GM19043 (cell line): Measurements from ENCODE around the gene LAMA5.
A peak's percentile ranks its signal among the peaks of the same experiment; 100 is the strongest.

ENCODE experiments used
- ATAC-seq: cut with Tn5 transposase; IDR thresholded peaks from one replicate; pipeline ENCODE4 v1.9.1; 2021; ENCODE audit warnings: low read depth; ENCODE audit not compliant: unreplicated experiment

The LAMA5 gene

DNA sequence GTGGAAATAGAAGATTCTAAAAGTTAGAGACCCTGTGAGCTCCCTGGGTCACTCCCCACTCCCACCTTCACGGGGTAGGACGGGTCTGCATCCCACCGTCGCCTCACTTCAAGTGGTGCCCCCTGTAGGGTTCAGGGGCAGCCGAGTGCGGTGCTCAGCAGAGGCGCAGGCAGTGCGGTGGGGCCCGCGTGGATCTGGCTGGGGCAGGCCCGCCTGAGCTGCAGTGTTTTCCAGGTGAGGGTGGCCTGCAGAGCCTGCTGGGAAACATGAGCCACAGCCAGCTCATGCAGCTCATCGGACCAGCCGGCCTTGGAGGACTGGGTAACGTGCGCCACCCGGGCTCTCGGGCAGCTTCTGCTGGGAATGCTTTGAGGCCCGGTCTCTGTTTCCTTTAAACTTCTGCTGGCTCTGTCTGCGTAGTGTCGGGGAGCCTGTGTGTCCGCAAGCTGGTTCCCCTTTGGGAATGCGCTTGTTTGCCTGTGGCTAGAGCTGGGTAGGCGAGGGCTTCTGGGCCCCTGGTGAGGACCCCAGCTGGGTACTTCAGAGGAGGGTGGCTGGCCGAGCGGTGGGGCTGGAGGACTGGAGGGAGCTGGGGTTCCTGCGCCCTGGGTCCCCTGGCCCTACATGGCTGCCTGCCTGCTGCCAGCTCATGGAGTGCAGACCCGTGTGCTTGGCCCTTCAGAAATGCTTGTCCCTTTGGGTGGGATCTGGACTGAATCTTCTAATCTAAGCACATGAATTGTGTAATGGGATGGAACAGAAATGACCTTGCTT lies 60.5 kb downstream of the LAMA5 start:
- no peak for ATAC-seq

DNA sequence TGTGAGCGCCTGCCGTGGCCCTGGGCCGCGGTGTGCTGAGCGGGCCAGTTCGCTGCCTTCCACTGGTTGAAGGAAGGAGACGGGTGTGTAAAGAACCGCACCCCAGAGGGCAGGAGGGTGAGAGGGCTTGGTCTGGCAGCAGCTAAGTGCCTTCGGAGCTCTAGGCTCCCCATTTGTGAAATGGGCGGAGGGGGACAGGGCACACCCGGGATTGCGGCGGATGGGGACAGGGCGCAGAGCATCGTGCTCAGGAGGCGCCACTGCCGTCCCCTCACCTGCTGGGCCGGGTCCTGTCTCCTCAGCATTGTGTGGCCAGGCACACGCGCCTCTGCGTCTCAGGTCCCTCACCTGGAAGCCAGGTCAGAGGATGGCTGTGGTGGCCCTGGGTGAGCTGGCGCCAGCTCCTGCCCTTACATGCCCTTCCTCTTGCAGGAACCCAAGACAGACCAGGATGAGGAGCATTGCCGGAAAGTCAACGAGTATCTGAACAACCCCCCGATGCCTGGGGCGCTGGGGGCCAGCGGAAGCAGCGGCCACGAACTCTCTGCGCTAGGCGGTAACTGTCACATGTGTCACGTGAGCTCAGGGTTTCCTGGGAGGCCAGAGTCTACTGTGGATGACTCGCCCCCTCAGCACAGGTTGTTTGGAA lies 61.2 kb downstream of the LAMA5 start:
- ATAC-seq = no peak

DNA sequence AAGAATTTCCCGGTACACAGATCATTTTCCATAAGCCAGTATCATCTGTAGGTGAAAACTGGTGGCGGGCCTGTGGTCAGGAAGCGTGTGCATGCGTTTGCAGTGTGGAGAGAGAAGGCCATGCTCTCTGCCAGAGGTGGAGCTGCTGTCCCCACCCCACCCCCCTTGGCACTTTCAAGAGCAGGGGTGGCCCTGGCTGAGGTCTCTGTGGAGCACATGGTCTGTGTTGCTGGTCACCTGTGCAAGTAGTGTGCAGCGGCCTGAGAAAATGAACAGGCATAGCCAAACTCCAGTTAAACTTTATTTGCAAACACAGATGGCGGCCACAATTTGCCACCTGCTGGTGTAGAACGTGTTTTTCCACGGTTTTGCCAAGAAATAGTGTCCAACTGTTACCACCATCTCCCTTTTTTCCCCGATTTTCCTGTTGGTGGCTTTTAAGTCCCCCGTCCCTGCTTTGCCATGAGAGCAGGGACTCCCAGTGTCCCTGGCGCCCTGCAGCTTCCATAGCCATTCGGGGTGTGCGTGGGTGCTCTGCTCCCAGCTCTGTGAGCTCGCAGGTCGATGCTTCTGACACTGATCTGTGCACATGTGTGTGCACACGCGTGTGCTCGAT lies 61.9 kb downstream of the LAMA5 start:
- no peak for ATAC-seq

DNA sequence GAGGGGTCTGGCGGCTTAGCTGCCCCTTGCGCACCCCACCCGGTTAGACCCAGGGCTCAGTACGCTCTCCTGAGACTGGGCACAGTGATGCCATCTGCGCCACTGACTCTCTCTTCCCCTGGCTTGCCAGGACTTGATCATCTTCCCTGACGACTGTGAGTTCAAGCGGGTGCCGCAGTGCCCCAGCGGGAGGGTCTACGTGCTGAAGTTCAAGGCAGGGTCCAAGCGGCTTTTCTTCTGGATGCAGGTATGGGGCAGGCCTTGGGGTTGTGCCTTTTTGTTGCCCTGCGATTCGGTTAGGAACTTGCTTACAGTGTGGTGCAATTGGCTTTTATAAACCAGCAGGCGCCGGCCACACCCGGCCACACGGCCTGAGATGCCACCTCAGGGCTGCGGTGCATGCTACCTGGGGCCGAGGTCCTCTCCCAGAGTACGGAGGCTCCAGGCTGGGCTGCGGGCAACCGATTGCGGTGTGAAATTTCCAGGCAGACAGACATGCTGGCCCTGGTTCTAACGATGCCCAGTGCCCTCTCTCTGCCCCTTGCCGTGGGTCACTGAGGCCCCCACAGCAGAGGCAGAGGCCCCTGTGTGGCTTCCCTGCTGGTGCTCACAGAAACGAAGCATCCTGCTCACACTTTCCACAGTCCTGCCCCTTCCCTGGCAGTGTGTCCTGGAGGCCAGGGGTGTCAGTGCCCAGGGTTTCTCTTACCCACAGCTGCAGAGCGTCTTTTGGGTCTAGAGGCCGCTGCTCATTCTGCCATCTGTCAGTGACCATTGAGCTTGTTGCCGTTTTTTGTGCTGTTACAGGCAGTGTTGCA lies 62.6 kb downstream of the LAMA5 start:
- ATAC-seq = no peak

DNA sequence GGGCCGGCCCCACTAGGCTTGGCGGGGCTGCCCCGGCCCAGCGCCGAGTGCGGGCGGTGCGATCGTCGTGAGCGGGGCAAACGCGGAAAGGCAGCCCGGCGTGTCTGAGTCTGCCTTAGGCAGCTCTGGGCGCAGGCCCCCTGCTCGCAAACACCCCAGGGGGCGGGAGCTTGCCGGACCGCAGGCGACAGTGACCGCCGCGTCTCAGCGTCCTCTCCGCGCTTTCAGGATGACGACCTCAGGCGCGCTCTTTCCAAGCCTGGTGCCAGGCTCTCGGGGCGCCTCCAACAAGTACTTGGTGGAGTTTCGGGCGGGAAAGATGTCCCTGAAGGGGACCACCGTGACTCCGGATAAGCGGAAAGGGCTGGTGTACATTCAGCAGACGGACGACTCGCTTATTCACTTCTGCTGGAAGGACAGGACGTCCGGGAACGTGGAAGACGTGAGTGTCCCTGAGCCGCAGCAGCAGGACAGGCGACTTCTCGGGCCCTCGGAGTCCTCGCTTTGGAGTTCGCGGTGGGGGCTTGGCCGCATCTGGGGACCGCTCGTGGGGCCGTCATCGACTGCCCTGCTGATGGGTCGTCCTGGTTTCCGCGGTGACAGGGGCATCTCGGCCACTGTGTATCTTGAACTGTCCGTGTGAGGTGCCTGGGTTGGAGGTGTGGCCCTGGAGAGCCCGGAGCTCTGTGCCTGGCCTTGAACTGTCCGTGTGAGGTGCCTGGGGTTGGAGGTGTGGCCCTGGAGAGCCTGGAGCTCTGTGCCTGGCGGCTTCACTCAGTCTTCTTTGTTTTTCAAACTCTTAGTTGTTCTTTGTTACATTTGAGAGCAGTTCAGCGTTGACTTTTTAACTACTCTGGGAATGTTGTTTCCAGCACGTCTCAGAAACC lies 63.5 kb downstream of the LAMA5 start:
- no peak for ATAC-seq

DNA sequence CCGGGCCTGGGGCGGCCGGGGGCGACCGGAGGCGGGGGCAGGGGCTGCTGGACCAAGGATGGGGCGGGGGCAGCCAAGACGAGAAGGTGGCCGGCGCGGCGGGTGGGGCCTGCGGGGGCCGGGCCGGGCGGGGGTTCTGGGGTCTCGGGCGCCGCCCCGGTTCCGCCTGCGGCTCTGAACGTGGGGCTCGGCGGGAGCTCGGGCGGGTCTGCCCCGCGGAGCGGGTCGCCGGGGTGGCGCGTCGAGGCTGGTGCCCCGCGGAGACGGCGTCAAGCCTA lies 64.1 kb downstream of the LAMA5 start:
- no peak for ATAC-seq

DNA sequence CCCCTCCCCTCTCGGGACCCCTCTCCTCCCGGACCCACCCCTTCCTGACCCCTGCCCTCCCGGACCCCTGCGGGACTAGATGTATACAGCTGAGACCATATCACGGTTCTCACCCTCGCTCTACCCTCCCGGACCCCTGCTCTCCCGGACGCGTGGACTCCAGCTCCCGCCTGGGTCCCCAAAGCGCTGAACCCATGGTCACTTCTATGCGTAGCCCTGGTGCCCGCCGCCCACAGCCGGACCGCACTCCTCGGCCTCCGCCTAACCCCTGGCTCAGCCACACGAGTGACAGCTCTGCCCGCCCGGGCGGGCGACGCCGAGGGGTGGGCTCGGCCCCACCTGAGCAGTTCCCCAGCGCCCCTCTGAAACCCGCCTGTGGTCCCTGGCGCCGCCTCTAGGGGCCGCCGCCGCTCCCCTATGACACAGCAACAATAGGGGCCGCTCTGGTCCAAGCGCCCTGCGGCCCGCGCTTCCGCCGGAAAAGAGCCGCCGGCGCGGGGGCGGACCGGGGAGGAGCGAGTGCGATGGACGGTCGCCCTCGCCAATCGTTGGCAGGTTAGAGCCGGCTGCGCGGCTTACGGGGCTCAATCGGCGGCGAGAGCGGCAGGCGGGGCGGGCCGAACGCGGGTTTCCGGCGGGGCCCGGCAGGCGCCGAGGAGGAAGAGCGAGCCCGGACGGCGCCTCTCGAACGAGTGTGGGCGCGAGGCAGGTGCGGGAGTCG lies 64.6 kb downstream of the LAMA5 start, which contains the start of gene ADRM1:
ADRM1 (plus strand) TSS at position 657 of the 721 bp plus-strand sequence. CDS start 572 bp downstream, outside the sequence.
- ATAC-seq = peak; percentile 81

DNA sequence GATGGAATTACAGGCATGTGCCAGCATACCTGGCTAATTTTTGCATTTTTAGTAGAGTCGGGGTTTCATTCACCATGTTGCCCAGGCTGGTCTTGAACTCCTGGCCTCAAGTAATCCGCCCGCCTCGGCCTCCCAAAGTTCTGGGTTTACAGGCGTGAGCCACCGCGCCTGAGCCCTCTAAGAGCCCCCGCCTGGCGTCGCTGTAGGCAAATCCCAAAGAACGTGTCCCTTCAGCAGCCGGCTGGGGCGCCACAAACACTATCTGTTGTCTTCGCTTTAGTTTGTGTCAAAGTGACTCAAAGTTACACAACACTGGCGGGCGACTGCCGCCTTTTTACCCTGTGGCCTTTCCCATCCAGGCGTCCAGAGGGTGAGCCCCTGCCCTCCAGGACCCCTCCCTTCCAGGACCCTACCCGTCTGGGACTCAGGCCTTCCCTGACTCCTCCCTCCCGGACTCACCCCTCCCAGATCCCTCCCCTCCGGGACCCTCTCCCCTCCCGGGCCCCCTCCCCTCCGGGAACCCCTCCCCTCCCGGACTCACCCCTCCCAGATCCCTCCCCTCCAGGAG lies 65.3 kb downstream of the LAMA5 start:
- ATAC-seq = peak; percentile 43

DNA sequence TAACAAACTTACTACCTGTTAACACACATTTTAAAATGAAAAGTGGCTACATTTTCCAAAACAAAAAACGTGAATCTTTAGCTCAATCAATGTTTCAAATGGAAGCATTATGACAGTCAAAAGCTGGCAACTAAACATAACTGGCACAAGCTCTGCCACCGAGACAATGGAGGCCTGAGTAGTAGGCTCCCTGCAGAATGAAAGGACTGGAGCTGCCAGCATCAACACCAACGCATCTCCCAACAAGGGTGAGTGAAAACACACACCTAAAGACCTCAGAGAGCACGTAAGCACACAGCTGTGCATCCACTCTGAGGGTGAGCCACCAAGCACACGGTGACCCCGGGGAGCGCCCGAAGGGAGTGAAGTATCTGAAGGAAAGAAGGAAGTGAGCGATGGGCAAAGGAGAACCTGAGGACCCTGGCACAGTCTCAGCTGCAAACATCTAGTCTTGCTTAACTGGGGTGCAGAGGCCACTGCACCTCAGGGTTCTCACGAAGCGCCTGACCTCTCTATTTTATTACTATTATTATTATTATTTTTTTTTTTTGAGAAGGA lies 65.9 kb downstream of the LAMA5 start:
- ATAC-seq = no peak

DNA sequence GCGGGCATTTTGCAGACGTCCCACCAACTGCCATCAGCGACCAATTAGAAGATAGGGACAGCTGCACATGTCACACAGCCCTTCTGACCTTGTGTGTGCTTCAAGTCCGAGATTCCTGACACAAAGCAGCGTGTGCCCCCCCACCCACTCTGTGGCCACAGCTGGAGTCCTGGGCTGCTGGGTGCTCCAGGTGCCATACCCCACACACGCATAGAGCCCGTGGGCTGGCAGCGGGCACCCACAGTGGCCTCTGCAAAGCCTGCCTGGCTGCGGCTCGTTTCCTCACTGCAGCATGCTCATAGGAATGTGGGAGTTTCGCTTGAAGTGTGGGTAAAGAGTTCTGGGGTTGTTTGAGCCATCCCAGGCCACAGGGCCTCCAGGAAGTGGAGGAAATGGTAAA lies 66.8 kb downstream of the LAMA5 start:
- no peak for ATAC-seq

DNA sequence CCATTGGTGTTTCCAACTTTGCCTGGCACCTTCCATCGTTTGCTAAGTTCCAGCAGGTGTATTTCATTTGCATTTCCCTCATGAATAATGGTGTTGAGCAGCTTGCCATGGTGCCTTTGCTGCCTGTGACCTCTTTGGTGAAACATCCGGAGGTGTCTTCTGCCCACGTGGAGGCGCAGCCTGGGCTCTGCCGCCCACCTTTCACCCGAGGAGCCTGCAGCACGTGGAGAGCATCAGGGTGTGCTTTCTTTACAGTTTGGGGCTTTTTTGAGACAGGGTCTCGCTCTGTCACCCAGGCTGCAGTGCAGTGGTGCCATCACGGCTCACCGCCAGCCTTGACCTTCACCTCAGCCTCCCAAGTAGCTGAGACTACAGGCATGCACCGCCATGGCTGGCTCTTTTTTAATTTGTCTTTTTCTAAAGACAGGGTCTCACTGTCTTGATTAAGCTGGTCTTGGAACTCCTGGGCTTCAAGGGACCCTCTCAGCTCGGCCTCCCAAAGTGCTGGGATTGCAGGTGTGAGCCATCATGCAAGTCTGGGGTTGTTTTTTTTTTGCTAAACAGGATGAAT lies 67.4 kb downstream of the LAMA5 start:
- no peak for ATAC-seq

DNA sequence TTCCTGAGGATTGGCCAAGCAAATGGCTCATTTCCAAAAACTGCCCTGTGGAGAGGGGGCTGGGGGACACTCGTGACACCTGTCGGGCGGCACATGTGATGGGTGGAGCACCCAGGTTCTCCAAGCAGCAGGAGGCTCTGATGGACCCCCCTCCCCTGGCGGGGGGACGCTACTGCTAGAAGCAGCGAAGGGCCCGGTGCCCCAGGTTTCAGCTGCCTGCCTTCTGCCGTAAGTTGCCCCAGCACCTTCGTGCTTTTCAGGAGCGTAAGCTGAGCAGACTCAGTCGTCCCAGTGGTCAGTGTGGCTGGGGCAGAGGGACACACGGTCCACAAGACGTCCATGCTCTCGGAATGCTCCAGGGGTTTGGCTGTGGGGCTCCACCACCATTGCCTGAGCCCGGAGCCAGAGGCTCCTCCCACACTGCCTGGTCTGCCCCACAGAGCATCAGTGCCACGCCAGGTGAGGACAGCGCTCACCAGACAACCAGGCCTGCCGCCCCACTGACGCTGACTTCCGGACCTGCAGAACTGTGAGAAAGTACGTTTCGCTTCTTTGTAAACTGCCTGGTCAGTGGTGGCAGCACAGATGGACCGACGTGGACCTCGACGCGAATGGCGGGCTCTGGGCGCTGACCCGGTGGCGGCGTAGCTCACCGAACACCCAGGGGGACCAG lies 68.4 kb downstream of the LAMA5 start:
- ATAC-seq = no peak

DNA sequence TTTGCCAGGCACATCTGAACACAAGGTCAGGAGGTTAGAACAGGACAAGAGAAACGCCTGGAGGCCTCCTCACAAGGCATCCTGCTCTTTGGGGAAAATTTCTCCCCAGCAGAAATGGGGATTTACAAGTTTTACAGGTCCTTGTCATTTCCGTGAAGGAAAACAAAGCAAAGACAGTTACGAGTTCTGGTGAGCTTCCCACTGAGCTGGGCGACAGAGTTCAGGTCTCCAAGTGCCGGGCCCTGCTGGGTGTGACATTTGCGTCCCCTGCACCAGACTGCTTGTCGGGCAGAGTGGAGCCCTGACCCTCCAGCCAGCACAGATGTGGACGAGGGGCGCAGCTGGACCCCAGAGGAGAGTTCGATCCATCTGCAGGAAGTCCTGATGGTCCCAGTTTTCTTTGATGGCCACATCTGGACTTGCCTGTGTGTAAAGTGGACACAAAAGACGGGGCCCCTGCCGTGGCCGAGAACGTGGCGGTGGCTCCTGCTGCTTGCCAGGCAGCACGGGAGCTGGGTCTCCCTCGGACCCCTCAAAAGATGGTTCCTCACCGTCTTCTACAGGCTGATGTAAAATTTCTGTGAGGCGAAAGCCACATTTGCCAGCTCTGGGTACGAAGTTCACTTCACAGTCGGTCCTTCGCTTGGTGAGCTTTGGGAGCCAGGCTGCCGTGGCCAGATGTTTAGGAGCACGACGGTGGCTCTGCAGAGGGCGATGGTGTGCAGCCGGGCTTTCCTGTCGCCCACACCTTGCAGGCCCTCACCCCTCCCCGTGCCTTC lies 69.5 kb downstream of the LAMA5 start:
- no peak for ATAC-seq

DNA sequence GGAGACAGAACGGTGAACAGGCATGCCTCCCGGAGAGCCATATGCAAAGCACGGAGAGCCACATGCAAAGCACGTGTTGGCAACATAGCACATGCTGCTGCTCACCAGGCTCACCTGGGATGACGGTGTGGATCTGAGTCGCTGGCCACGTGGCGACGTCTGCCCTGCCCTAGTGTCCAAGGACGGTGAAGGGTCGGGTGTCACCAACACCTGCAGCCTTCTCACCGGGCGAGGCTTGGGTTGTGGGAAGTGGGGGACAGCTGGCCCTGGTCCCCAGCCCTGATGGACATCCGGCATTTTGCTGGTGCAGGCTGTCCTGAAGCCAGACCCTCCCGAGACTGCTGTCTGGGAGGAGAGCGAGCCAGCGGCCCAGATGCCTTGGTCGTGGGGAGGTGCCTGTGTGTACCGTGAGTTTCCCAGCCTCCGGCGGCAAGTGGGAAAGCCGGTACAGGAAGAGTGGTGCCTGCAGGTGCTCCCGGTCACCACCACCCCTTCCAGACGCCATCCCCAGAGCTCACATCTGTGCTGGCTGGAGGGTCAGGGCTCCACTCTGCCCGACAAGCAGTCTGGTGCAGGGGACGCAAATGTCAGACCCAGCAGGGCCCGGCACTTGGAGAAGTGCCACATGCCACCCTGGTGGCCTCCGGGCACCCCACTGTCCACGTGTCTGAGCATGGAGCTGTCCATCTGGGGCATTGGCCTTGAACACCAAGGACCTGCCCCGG lies 70.2 kb downstream of the LAMA5 start:
- ATAC-seq = no peak

DNA sequence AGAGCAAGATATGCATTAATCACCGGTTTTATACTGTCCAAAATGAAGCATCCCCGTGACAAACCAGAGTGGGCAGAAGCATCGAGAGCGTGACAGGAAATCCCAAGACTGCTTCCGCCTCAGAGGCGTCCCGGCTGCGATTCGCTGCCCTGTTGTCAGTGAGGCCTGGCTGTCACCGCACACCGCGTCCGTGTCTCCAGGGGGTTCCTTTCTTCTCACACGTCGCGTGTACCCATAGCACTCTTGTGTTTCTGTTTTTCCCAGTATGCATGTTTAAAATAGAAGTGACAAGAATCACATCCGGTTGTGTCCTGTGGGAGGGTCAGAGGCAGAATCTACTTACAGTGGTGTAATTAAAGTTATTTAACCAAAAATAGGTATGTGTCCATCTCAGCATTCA lies 72.6 kb downstream of the LAMA5 start:
- ATAC-seq = no peak

DNA sequence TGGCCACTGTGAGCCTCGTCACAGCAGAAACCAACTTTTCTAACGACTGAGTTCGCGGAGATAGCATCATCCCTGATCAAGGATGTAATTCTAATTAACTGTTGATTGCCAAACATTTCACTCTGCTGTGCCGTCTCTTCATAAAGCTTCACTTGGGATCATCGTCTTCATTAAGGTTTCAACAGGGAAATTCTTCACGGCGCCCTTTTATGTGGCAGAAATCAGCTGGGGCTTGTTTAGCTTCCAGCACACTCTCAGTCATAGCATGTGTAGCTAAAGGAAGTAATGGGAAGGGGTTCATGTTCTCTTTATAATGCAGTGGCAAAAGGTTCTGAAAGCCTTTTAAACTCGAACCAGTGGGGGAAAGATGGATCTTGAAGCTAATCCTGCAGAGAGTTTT lies 73.2 kb downstream of the LAMA5 start:
- no peak for ATAC-seq
